ENCODE data around the gene PLAC9.
"Not testable (repeated sequence)": the region's sequence is repeated elsewhere in the genome, so short reads cannot be mapped to it uniquely, and the experiment has no call there.

Gene PLAC9

DNA sequence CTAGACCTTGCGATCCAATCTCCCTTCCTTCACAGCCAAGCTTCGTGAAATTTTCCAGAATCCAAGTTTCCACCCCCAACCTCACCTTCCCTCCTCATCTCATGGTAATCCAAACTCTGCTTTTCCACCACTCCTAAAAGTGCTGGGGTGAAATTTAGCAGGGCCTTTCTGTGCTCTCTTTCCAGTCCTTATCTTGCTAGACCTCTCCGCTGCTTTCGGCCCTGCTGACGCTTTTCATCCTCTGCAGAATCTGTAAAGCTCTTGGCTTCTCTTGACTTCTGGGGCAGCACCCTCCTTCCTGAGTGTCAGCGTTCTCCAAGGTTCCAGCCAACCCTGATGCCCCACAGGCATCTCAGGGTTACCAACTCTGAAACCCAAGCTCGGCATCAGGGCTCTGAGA lies 7.7 kb downstream of the PLAC9 start:
- DNase-seq = no peak

- no peak for DNase-seq
These were observed 9.3 kb downstream of the PLAC9 start for GRCh38 chr10:80141696-80142460.

DNA sequence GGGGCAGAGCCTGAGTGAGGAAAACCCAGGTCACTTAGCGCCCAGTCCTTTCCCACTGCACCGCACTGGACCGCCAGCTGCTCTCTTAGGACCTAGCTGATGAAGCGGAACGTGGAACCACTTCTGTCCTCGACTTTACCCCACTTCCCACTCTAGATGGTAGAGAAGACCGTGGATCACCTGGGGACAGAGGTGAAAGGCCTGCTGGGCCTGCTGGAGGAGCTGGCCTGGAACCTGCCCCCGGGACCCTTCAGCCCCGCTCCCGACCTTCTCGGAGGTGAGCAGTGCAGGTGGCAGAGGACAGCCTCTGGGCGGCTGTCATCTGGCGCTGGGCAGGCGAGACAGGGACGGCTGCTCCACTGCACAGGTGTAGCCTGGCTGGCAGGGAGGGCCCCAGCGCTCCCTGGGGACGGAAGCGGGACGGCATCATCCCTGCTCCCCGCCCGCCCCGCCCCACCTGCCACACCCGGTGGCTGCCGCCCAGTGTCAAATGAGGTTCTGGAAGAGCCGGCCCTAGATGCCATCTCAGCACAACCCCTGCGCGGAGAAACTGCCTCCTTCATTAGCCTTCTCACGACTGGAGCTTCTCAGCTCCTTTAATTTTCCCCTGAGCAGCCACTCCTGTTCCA lies 11.7 kb downstream of the PLAC9 start:
- peak; percentile 35 to 63 for DNase-seq

- no peak for DNase-seq
These were observed 12.2 kb downstream of the PLAC9 start for GRCh38 chr10:80144696-80145131.

DNA sequence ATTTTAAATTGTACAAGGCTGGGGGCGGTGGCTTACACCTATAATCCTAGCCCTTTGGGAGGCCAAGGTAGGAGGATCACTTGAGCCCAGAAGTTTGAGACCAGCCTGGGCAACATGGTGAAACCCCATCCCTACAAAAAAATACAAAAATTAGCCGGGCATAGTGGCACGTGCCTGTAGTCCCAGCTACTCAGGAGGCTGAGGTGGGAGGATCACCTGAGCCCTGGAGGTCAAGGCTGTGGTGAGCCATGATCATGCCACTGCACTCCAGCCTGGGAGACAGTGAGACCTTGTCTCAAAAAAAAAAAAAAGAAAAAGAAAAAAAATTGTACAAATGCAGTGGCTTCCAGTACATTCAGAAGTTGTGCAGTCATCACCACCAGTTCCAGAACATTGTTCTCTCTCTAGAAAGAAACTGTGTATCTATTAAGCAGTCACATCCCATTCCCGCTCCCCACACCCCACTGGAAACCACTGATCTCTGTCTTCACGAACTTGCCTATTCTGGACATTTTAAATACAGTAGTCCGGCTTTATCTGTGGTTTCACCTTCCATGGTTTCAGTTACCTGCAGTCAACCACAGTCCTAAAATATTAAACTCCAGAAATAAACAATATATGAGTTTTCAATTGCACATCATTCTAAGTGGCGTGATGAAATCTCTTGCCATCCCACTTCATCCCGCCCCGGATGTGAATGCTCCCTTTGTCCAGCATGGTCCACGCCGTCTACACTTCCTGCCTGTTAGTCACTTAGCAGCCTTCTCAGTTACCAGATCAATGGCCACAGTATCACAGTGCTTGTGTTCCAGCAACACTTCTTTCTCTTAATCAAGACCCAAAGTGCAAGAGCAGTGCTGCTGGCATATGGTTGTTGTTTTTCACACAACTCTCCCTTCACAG lies 13.1 kb downstream of the PLAC9 start:
- DNase-seq = not testable (repeated sequence)

DNA sequence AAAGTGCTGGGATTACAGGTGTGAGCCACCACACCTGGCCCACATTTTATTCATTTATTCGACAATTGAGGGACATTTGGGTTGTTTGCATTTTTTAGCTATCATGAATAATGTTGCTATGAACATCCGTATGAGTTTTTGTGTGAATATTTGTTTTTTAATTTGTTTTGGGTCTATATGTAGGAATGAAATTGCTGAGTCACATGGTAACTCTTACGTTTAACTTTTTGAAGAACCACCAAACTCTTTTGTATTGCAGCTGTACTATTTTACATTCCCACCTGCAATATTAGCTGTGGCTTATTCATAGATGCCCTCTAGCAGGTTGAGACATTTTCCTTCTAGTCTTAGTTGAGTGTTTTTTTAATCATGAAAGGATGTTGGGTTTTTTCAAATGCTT lies 14.4 kb downstream of the PLAC9 start:
- no peak for DNase-seq

GRCh38 chr10:80148166-80148805 lies 15.8 kb downstream of the PLAC9 start:
- no peak for DNase-seq

DNA sequence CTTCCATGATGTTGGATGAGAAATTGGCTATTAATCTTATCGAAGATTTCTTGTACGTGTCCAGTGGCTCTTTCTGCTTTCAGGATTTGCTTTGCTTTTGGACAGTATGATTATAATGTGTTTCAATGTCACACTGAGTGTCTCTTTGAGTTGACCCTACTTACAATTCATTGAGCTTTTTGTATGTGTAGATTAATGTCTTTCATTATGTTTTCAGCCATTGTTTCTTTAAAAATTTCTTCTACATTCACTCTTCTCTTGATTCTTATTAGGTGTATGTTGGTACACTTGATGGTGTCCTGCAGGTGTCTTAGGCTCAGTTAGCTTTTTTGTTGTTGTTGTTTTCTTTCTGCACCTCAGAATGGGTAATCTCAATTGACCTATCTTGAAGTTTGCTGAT lies 16.6 kb downstream of the PLAC9 start:
- no peak for DNase-seq

DNA sequence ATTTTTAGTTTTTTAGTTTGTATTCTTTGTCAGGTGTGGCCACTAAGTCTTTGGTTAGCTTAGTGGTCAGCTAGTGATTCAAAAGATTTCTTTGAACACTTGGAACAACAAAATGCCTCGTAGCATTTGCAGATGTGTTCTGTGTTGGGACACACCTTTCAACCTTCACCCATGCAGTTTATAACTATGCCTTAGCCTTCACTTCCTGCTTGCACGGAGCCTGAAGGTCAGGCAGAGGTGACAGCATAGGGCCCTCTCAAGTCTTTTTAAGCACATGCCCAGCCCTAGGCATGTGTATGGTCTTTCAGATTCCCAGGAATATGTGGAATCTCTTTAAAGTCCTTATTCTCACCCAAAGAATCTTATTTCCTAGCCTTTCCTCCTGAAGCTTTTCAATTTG lies 17.6 kb downstream of the PLAC9 start:
- DNase-seq = no peak

DNA sequence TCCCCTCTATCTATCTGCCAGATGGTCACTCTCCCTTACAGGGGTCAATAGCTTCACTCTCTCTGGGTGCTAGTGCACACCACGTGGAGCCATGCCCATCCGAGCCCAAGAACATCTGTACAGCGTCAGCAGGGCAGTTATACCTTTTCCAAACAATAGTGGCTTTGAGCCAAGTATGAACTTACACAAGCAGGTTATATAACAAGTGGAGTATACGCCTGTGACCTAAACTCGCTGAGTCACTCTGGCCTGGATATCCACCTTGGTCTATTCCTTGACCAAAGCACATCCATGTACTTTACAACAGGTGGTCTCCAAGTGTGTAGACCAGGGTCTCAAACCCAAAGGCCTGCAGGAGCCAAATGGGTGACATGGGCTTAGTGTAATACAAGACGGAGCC lies 20.3 kb downstream of the PLAC9 start:
- DNase-seq = no peak

DNA sequence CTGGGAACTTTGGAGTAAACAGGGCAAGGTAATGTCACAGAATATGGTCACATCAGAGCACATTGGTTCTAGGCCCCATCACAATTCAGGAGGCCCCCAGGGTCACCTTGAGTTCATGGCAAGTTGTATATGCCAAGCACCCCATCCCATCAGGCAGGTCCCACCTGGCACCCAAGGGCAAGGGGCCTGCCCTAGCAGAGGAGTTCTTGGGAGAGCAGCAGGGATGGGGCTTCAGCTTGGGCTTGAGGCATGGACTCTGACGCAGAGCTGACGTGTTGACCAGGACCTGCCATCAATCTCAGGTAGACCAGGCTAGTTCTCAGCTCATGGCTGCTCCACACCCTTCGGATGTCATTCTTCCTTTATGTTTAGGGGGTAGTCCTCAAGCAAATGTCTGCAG lies 20.9 kb downstream of the PLAC9 start:
- no peak for DNase-seq

- DNase-seq = no peak
These were observed 22.1 kb downstream of the PLAC9 start for GRCh38 chr10:80154626-80154977.

- no peak for DNase-seq
These were observed 22.6 kb downstream of the PLAC9 start for GRCh38 chr10:80154978-80155695.

DNA sequence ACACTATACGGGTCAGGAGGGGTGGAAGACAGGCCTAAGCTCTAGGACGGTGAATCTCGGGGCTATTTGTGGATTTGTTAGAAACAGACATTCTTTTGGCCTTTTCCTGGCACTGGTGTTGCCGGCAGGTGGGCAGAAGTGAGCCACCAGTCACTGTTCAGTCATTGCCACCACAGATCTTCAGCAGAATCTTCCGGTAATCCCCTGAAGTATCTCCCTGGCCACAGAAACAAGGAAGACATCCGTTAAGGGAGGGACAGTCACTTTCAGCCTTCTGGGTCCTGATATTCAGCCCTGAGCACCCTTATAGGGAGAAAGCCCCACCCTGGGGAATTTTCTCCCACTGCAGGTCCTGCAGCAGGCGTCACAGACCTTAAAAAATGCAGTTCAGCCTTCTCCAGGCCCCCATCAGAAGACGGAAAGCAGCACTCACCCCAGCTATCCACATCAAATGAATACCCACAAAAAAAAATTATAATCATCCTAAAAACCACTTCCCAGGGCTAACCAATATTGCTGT lies 23.2 kb downstream of the PLAC9 start:
- no peak for DNase-seq

GRCh38 chr10:80156216-80156615 lies 23.7 kb downstream of the PLAC9 start:
- no peak for DNase-seq

DNA sequence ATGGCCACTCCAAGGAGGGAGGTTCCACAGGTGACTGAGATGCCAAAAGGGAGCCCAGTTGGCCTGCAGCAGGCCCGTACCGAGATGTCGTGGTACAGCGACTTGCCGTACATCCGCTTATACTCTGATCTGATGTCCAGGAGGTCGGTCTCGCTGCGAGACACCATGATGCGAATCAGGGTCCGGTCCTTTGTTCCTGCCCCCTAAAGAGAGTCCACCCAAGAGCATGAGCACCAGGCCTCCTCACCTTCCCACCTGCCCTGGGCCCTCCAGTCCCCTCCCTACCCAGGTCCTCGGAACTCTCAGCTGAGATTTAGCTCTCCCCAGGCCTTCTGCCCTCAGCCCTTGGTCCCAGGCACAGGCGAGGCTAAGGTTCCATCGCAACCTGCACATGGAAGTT lies 25.0 kb downstream of the PLAC9 start:
- no peak for DNase-seq

DNA sequence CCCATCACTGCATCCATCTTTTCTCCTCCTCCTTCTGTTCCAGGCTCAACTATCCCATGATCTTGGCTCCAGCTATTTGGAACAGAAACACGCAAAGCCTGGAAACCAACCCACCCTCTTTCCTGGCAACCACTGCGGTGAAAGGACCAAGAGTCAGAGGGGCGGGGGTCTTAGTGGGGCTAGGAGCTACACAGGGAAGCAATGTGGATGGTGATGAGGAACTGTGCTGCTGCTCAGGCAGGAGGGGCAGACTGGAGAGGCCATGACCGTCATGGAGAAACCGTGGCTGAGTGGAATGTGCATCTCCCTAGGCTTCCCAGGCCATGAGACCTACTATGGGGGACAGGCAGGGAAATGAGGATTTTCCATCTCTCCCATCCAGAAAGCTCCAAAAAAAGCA lies 25.6 kb downstream of the PLAC9 start:
- DNase-seq = no peak

DNA sequence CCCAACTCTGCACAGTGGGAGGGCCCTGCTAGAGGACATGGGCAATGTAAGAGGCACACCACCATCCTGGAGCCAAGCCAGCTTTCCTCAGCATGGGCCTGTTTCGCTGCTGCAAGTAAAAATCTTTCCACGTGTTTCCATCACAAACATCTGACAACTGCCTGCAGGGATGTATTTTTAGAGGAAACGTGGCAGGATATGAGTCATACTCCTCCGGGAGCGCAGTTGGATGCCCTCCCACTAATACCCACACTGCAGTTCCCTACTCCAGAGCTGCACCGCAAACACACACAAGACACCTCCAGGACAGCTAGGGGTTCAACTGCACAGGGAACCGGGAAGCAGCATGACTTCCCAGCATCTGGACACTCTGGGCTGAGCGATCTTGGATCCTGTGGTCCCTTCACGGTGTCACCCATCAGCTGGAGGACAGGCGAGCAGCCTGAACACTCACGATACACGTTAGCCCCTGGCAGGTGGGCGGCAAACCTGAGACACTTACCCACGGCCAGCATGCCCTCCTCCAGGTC lies 26.1 kb downstream of the PLAC9 start:
- DNase-seq = no peak

DNA sequence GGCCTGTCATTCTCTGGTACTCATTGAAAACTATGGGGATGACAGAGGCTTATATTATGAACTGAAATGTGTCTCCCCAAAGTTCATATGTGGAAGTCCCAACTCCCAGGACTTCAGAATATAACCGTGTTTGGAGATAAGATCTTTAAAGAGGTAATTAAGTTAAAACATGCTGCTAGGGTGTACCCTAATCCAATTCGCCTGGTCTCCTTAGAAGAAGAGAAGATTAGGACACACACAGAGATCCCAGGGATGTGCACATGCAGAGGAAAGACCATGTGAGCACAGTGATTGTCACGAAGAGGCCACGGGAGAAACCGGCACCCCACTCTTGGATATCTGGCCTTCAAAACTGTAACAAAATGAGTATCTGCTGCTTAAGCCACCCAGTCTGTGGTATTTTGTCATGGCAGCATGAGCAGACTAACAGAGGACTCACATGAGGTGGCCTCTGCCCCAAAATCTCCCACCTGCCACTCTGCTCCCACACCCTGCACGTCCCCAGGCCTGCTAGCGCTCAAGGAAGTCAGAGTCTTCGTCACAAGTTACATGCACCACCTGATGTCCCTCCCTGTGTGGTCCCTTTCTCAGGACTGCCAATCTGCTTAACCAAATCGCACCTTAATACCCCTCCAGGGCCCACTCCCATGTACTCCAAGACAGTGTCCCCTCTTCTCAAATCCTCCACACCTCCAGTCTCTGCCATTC lies 26.8 kb downstream of the PLAC9 start:
- DNase-seq = no peak

GRCh38 chr10:80160361-80161320 lies 28.1 kb downstream of the PLAC9 start:
- no peak for DNase-seq

Data from NCI-H187 (cell line).